HL-60 (cell line): ENCODE measurements around the gene CXCL13.
"Not testable (repeated sequence)": the region's sequence is repeated elsewhere in the genome, so short reads cannot be mapped to it uniquely, and the experiment has no call there.

Experiments
- TF ChIP-seq, protein P1 (sequence below): IDR thresholded peaks from one replicate; pipeline ENCODE4 v1.5.1; 2011; ENCODE audit warnings: low read length, control low read depth, inconsistent platforms; ENCODE audit not compliant: insufficient read depth
- TF ChIP-seq, protein P2 (sequence below): IDR thresholded peaks from 2 replicates; pipeline ENCODE4 v1.6.1; 2012; ENCODE audit warnings: low read depth; ENCODE audit not compliant: insufficient replicate concordance

DNA sequence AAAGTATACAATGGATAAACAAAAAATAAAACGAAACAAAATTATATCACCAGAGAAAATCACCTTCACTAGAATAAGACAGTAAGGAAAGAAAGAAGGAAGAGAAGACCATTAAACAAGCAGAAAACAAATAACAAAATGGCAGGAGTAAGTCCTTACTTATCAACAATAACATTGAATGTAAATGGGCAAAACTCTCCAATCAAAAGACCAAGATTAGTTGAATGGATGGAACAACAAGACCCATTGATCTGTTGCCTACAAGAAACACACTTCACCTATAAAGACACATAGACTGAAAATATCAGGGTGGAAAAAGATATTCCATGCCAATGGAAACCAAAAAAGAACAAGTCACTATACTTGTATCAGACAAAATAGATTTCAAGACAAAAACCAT is 38.4 kb downstream of the CXCL13 start:
- TF ChIP-seq, protein P1, sequence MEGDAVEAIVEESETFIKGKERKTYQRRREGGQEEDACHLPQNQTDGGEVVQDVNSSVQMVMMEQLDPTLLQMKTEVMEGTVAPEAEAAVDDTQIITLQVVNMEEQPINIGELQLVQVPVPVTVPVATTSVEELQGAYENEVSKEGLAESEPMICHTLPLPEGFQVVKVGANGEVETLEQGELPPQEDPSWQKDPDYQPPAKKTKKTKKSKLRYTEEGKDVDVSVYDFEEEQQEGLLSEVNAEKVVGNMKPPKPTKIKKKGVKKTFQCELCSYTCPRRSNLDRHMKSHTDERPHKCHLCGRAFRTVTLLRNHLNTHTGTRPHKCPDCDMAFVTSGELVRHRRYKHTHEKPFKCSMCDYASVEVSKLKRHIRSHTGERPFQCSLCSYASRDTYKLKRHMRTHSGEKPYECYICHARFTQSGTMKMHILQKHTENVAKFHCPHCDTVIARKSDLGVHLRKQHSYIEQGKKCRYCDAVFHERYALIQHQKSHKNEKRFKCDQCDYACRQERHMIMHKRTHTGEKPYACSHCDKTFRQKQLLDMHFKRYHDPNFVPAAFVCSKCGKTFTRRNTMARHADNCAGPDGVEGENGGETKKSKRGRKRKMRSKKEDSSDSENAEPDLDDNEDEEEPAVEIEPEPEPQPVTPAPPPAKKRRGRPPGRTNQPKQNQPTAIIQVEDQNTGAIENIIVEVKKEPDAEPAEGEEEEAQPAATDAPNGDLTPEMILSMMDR, result not testable (repeated sequence)
- TF ChIP-seq, protein P2, sequence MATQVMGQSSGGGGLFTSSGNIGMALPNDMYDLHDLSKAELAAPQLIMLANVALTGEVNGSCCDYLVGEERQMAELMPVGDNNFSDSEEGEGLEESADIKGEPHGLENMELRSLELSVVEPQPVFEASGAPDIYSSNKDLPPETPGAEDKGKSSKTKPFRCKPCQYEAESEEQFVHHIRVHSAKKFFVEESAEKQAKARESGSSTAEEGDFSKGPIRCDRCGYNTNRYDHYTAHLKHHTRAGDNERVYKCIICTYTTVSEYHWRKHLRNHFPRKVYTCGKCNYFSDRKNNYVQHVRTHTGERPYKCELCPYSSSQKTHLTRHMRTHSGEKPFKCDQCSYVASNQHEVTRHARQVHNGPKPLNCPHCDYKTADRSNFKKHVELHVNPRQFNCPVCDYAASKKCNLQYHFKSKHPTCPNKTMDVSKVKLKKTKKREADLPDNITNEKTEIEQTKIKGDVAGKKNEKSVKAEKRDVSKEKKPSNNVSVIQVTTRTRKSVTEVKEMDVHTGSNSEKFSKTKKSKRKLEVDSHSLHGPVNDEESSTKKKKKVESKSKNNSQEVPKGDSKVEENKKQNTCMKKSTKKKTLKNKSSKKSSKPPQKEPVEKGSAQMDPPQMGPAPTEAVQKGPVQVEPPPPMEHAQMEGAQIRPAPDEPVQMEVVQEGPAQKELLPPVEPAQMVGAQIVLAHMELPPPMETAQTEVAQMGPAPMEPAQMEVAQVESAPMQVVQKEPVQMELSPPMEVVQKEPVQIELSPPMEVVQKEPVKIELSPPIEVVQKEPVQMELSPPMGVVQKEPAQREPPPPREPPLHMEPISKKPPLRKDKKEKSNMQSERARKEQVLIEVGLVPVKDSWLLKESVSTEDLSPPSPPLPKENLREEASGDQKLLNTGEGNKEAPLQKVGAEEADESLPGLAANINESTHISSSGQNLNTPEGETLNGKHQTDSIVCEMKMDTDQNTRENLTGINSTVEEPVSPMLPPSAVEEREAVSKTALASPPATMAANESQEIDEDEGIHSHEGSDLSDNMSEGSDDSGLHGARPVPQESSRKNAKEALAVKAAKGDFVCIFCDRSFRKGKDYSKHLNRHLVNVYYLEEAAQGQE, result not testable (repeated sequence)
